OCI-LY1 (cell line): Measurements from ENCODE around the gene SYP.

Experiments used
- CTCF ChIP-seq: fragments of 200-600 bp; sonication (generic), shearing (Covaris generic); IDR thresholded peaks from 2 replicates; pipeline ENCODE4 v1.5.1; 2017; ENCODE audit warnings: mild to moderate bottlenecking, antibody characterized with exemption, low read length, moderate library complexity, mixed read lengths
- EZH2 ChIP-seq: fragments of 200-600 bp; sonication (generic), shearing (Covaris generic); IDR thresholded peaks from 2 replicates; pipeline ENCODE4 v1.8.0; 2017; ENCODE audit warnings: borderline replicate concordance, mixed run types, mild to moderate bottlenecking, antibody characterized with exemption, low read length, moderate library complexity, mixed read lengths

GRCh38 chrX:49167740-49168108 lies 32.3 kb downstream of the SYP start:
- no peak for TF ChIP-seq EZH2
- TF ChIP-seq CTCF, result no peak
